ENCODE results near the gene PRR12.

Gene PRR12

GRCh38 chr19:49645592-49645991 is 54.6 kb downstream of the PRR12 start:
- DNase-seq (ENCODE audit: low spot score): no peak

GRCh38 chr19:49645995-49646394 is 55.0 kb downstream of the PRR12 start:
- no peak for DNase-seq (ENCODE audit: low spot score)

- DNase-seq (ENCODE audit: low spot score): no peak
These were observed 55.6 kb downstream of the PRR12 start for GRCh38 chr19:49646586-49646985.

- DNase-seq (ENCODE audit: low spot score): no peak
These were observed 60.2 kb downstream of the PRR12 start for GRCh38 chr19:49651029-49651819.

- DNase-seq (ENCODE audit: low spot score): no peak
These were observed 61.0 kb downstream of the PRR12 start for GRCh38 chr19:49651820-49652550.

- no peak for DNase-seq (ENCODE audit: low spot score)
These were observed 61.8 kb downstream of the PRR12 start for GRCh38 chr19:49652551-49653465.

GRCh38 chr19:49653466-49653806 is 62.5 kb downstream of the PRR12 start:
- no peak for DNase-seq (ENCODE audit: low spot score)

GRCh38 chr19:49654581-49654980 is 63.6 kb downstream of the PRR12 start:
- no peak for DNase-seq (ENCODE audit: low spot score)

GRCh38 chr19:49655570-49656455 is 64.8 kb downstream of the PRR12 start:
- no peak for DNase-seq (ENCODE audit: low spot score)

- no peak for DNase-seq (ENCODE audit: low spot score)
These were observed 65.6 kb downstream of the PRR12 start for GRCh38 chr19:49656456-49657109.

- DNase-seq (ENCODE audit: low spot score): no peak
These were observed 66.6 kb downstream of the PRR12 start for GRCh38 chr19:49657493-49658138.

GRCh38 chr19:49658139-49658517 is 67.1 kb downstream of the PRR12 start:
- no peak for DNase-seq (ENCODE audit: low spot score)

GRCh38 chr19:49658566-49659442 is 67.8 kb downstream of the PRR12 start:
- DNase-seq (ENCODE audit: low spot score): no peak

- DNase-seq (ENCODE audit: low spot score): no peak
These were observed 69.5 kb downstream of the PRR12 start for GRCh38 chr19:49660338-49660961.

GRCh38 chr19:49662011-49662410 is 71.0 kb downstream of the PRR12 start:
- no peak for DNase-seq (ENCODE audit: low spot score)

- no peak for DNase-seq (ENCODE audit: low spot score)
These were observed 72.2 kb downstream of the PRR12 start for GRCh38 chr19:49663224-49663623.

- peak; percentile 90 for DNase-seq (ENCODE audit: low spot score)
These were observed 73.4 kb downstream of the PRR12 start for GRCh38 chr19:49664171-49665035.

- no peak for DNase-seq (ENCODE audit: low spot score)
These were observed 74.0 kb downstream of the PRR12 start for GRCh38 chr19:49665036-49665350.
